Fibroblast of mammary gland (primary cell): ENCODE data around the gene PCGF1.

Source experiments
- DNase-seq: peaks from one replicate; pipeline ENCODE4 v3.0.0-alpha.2; 2010; ENCODE audit warnings: low read depth
- H3K4me3 ChIP-seq: 2 replicates; pipeline ENCODE4 v1.5.1; 2011; ENCODE audit warnings: low read depth, mild to moderate bottlenecking, low read length, moderate library complexity; ENCODE audit not compliant: control insufficient read depth
- CTCF ChIP-seq: conservative IDR thresholded peaks from 2 replicates; pipeline ENCODE4 v1.5.1; 2011; ENCODE audit warnings: low read depth, low read length, inconsistent platforms; ENCODE audit not compliant: control insufficient read depth, insufficient read depth

The PCGF1 gene

GRCh38 chr2:74507145-74507925 lies at the start of gene PCGF1:
TSS of gene PCGF1 (minus strand) at chr2:74507695. CDS start at chr2:74507668, 27 bp downstream.
- peak; percentile 19 for TF ChIP-seq CTCF
- peak within 1 kb of the TSS; percentile 95 for H3K4me3 ChIP-seq
- peak; percentile 97 for DNase-seq

GRCh38 chr2:74556831-74557370 lies 49.4 kb upstream of the PCGF1 start:
- H3K4me3 ChIP-seq = no peak overlapping the region
- no peak for TF ChIP-seq CTCF
- DNase-seq = no peak

- DNase-seq = no peak
- TF ChIP-seq CTCF = no peak
- no peak overlapping the region for H3K4me3 ChIP-seq
Measured at GRCh38 chr2:74556159-74556558, 48.7 kb upstream of the PCGF1 start.

GRCh38 chr2:74555610-74556103 lies 48.2 kb upstream of the PCGF1 start:
- no peak for DNase-seq
- H3K4me3 ChIP-seq = peak overlapping the region; percentile 98
- TF ChIP-seq CTCF = no peak

- no peak for TF ChIP-seq CTCF
- peak overlapping the region; percentile 98 for H3K4me3 ChIP-seq
- DNase-seq = peak; percentile 19
Measured at GRCh38 chr2:74554820-74555531, 47.5 kb upstream of the PCGF1 start.

GRCh38 chr2:74553892-74554819 lies 46.7 kb upstream of the PCGF1 start, which contains the start of the genes DOK1 and LOXL3:
TSS of gene DOK1 (plus strand) at chr2:74554720. CDS start at chr2:74554755, 35 bp downstream.
TSS of gene LOXL3 (minus strand) at chr2:74553942. CDS start at chr2:74552634, 1,308 bp downstream.
- peak; percentile 84 for DNase-seq
- peak within 1 kb of the TSS; percentile 98 for H3K4me3 ChIP-seq
- no peak for TF ChIP-seq CTCF
